ENCODE results near the gene CLPTM1L. TPM values are rescaled to one million over a fixed set of nuclear protein-coding genes. Genes with fewer than 3 reads are reported as not detected.
"Not testable (repeated sequence)": the region's sequence is repeated elsewhere in the genome, so short reads cannot be mapped to it uniquely, and the experiment has no call there.

The CLPTM1L gene
- total and polyA plus RNA-seq, 5 experiments from 2014 or later = 24.9 to 70.1 (median 66.4) TPM

GRCh38 chr5:1297243-1297642 is 47.7 kb downstream of the CLPTM1L start:
- Mint-ChIP-seq H3K4me1 (peaks cover 2 to 14% (median 8%) of the 10 kb centered on the region in 4 donors), H3K9me3 (peaks cover 0 to under 1% (median 0%) of the 10 kb centered on the region in 9 donors), H3K27ac (no peak overlapping the region), H3K36me3 (no peaks in the 10 kb centered on the region), H3K27me3 (peaks cover 0 to 2% (median 0%) of the 10 kb centered on the region in 5 donors), H3K4me3 (no peak overlapping the region)
- no peak for DNase-seq
- no peak for ATAC-seq
- POLR2A ChIA-PET = interaction anchor here (4.5 kb wide), 1 partner anchor 18 kb away, joined by 38 read pairs; no protein-coding TSS in a partner anchor

GRCh38 chr5:1295650-1296037 is 49.3 kb downstream of the CLPTM1L start:
- Mint-ChIP-seq H3K36me3 (no peaks in the 10 kb centered on the region), H3K4me1 (peaks cover 0 to 14% (median 8%) of the 10 kb centered on the region in 4 donors), H3K9me3 (no peaks in the 10 kb centered on the region), H3K27ac (no peak overlapping the region), H3K27me3 (peaks cover 0 to 8% (median 0%) of the 10 kb centered on the region in 5 donors), H3K4me3 (peak overlapping the region; percentile 30 to 59 (median 43))
- POLR2A ChIA-PET = interaction anchor here (0.9 to 4.5 kb wide), 3 partner anchors 19 to 89 kb away, joined by 3 to 38 read pairs (median 4); partner anchors contain the start of gene CLPTM1L
- ATAC-seq = no peak
- no peak for DNase-seq

GRCh38 chr5:1294835-1295649 is 49.9 kb downstream of the CLPTM1L start, which contains the start of gene TERT:
Gene TERT, minus strand, starts transcription at chr5:1295068. Its CDS starts 79 bp downstream, at chr5:1294989.
- peak; percentile 77 to 88 for ATAC-seq
- Mint-ChIP-seq H3K4me1 (peaks cover 0 to 14% (median 8%) of the 10 kb centered on the region in 4 donors), H3K9me3 (no peaks in the 10 kb centered on the region), H3K27me3 (peaks cover 0 to 8% (median 0%) of the 10 kb centered on the region in 5 donors), H3K27ac (no peak within 1 kb of the TSS), H3K36me3 (no peaks in the 10 kb centered on the region), H3K4me3 (peak within 1 kb of the TSS; percentile 30 to 66 (median 48))
- DNase-seq = peak; percentile 39 to 86 (median 60)
- POLR2A ChIA-PET = interaction anchor here (0.9 to 4.5 kb wide), 4 partner anchors 20 to 90 kb away, joined by 3 to 38 read pairs (median 4); partner anchors contain the start of gene CLPTM1L

GRCh38 chr5:1294206-1294834 is 50.6 kb downstream of the CLPTM1L start:
- Mint-ChIP-seq H3K4me1 (peaks cover 0 to 10% (median 8%) of the 10 kb centered on the region in 4 donors), H3K27me3 (peaks cover 0 to 8% (median 0%) of the 10 kb centered on the region in 5 donors), H3K27ac (no peak overlapping the region), H3K4me3 (peak overlapping the region in 2 of 10 donors; percentile 36 to 66), H3K9me3 (no peaks in the 10 kb centered on the region), H3K36me3 (no peaks in the 10 kb centered on the region)
- DNase-seq = no peak
- POLR2A ChIA-PET = interaction anchor here (0.9 to 4.5 kb wide), 4 partner anchors 21 to 91 kb away, joined by 3 to 38 read pairs (median 4); partner anchors contain the start of gene CLPTM1L
- peak; percentile 8 to 20 for ATAC-seq

- Mint-ChIP-seq H3K9me3 (no peaks in the 10 kb centered on the region), H3K36me3 (no peaks in the 10 kb centered on the region), H3K27me3 (peaks cover 1 to 8% (median 2%) of the 10 kb centered on the region in 5 donors), H3K4me3 (peak overlapping the region in 6 of 10 donors; percentile 34 to 76 (median 63)), H3K27ac (no peak overlapping the region), H3K4me1 (peaks cover under 1 to 10% (median 4%) of the 10 kb centered on the region in 4 donors)
- DNase-seq (no peak), ATAC-seq (no peak)
- POLR2A ChIA-PET = interaction anchor here (1.0 to 4.5 kb wide), 2 partner anchors 21 to 23 kb away, joined by 3 to 38 read pairs; no protein-coding TSS in a partner anchor
These were observed 51.3 kb downstream of the CLPTM1L start for GRCh38 chr5:1293416-1294205.

GRCh38 chr5:1292846-1293415 is 52.0 kb downstream of the CLPTM1L start:
- DNase-seq = no peak
- H3K36me3 Mint-ChIP-seq = peaks cover 0 to 4% (median 2%) of the 10 kb centered on the region in 3 donors
- H3K27me3 Mint-ChIP-seq = peaks cover 2 to 13% (median 8%) of the 10 kb centered on the region in 5 donors
- H3K27ac Mint-ChIP-seq = peak overlapping the region in 1 of 10 donors; percentile 56
- peaks cover 0 to 6% (median 0%) of the 10 kb centered on the region in 9 donors for H3K9me3 Mint-ChIP-seq
- peak overlapping the region in 4 of 10 donors; percentile 18 to 36 (median 23) for H3K4me3 Mint-ChIP-seq
- peaks cover 0 to 10% (median 6%) of the 10 kb centered on the region in 4 donors for H3K4me1 Mint-ChIP-seq
- POLR2A ChIA-PET = interaction anchor here (4.5 kb wide), 1 partner anchor 22 kb away, joined by 38 read pairs; no protein-coding TSS in a partner anchor
- no peak for ATAC-seq

GRCh38 chr5:1292139-1292538 is 52.8 kb downstream of the CLPTM1L start:
- H3K36me3 Mint-ChIP-seq = peaks cover 0 to 5% (median 3%) of the 10 kb centered on the region in 3 donors

GRCh38 chr5:1291611-1292080 is 53.3 kb downstream of the CLPTM1L start:
- peak overlapping the region in 2 of 10 donors; percentile 13 to 39 for H3K4me3 Mint-ChIP-seq
- POLR2A ChIA-PET = no interaction called here
- H3K36me3 Mint-ChIP-seq = peaks cover 0 to 5% (median 3%) of the 10 kb centered on the region in 3 donors
- peaks cover 2 to 13% (median 8%) of the 10 kb centered on the region in 5 donors for H3K27me3 Mint-ChIP-seq
- no peak overlapping the region for H3K27ac Mint-ChIP-seq
- peaks cover 0 to 9% (median 0%) of the 10 kb centered on the region in 9 donors for H3K9me3 Mint-ChIP-seq
- peaks cover 0 to 10% (median 6%) of the 10 kb centered on the region in 4 donors for H3K4me1 Mint-ChIP-seq
- DNase-seq (no peak), ATAC-seq (no peak)

More at GRCh38 chr5:1292139-1292538, 52.8 kb downstream of the CLPTM1L start:
- Mint-ChIP-seq H3K9me3 (peaks cover 0 to 9% (median 0%) of the 10 kb centered on the region in 9 donors), H3K27ac (no peak overlapping the region), H3K4me1 (peaks cover 0 to 10% (median 6%) of the 10 kb centered on the region in 4 donors), H3K27me3 (peaks cover 2 to 13% (median 8%) of the 10 kb centered on the region in 5 donors), H3K4me3 (peak overlapping the region in 2 of 10 donors; percentile 13 to 39)
- DNase-seq = no peak
- no peak for ATAC-seq
- POLR2A ChIA-PET = no interaction called here

GRCh38 chr5:1290956-1291355 is 53.9 kb downstream of the CLPTM1L start:
- ATAC-seq, H3K27ac Mint-ChIP-seq, H3K4me1 Mint-ChIP-seq, DNase-seq, H3K4me3 Mint-ChIP-seq, H3K9me3 Mint-ChIP-seq, POLR2A ChIA-PET, H3K36me3 Mint-ChIP-seq: not testable (repeated sequence)
- H3K27me3 Mint-ChIP-seq = peaks cover 0 to 13% (median 8%) of the 10 kb centered on the region in 5 donors

- H3K36me3 Mint-ChIP-seq, H3K27ac Mint-ChIP-seq, H3K9me3 Mint-ChIP-seq, H3K4me3 Mint-ChIP-seq, POLR2A ChIA-PET, DNase-seq, ATAC-seq, H3K4me1 Mint-ChIP-seq: not testable (repeated sequence)
- H3K27me3 Mint-ChIP-seq = peaks cover 0 to 13% (median 8%) of the 10 kb centered on the region in 5 donors
These were observed 55.3 kb downstream of the CLPTM1L start for GRCh38 chr5:1289559-1289958.

Measured in naive thymus-derived CD8-positive, alpha-beta T cell (primary cell).